HFFc6 (cell line): ENCODE data around the gene IL6R. TPM values are rescaled to one million over a fixed set of nuclear protein-coding genes. Genes with fewer than 3 reads are reported as not detected.
A peak's percentile ranks its signal among the peaks of the same experiment; 100 is the strongest.

Experiments
- DNase-seq: peaks from one replicate; pipeline ENCODE4 v3.0.0-alpha.2; 2018
- H3K27ac Mint-ChIP-seq: 2 replicates; pipeline ENCODE4 v1.8.0; 2020; ENCODE audit warnings: mild to moderate bottlenecking, mixed read lengths
- H3K27me3 Mint-ChIP-seq: 2 replicates; pipeline ENCODE4 v1.8.0; 2021; ENCODE audit warnings: mild to moderate bottlenecking, moderate library complexity, mixed read lengths; ENCODE audit not compliant: insufficient read depth
- H3K36me3 Mint-ChIP-seq: 2 replicates; pipeline ENCODE4 v1.8.0; 2021; ENCODE audit warnings: low read depth, mixed read lengths
- H3K4me1 Mint-ChIP-seq: 2 replicates; pipeline ENCODE4 v1.8.0; 2020; ENCODE audit warnings: low read depth, mixed read lengths
- H3K4me3 Mint-ChIP-seq: 2 replicates; pipeline ENCODE4 v1.8.0; 2020; ENCODE audit warnings: mild to moderate bottlenecking, moderate library complexity, mixed read lengths
- H3K9me3 Mint-ChIP-seq: 2 replicates; pipeline ENCODE4 v1.8.0; 2020; ENCODE audit warnings: mild to moderate bottlenecking, mixed read lengths
- total RNA-seq, 6 experiments: library from RNA; stranded (reverse); fragmentation: NEBNext Ultra II Directional; extraction: Animal tissue kit (Norgen Biotek cat#: 25700); gene quantifications; 2 replicates in 1 of 6; 3 replicates in 5 of 6; pipeline ENCODE4 v1.2.3, GENCODE V29; 2021
- TF ChIP-seq, protein P1 (sequence below): fragments of 200-600 bp; sonication (generic); IDR thresholded peaks from 2 replicates; pipeline ENCODE4 v1.5.0; 2021; ENCODE audit warnings: antibody characterized with exemption, mild to moderate bottlenecking

The IL6R gene
- total RNA-seq, 6 experiments from 2014 or later = 2.0 to 3.9 (median 2.3) TPM

DNA sequence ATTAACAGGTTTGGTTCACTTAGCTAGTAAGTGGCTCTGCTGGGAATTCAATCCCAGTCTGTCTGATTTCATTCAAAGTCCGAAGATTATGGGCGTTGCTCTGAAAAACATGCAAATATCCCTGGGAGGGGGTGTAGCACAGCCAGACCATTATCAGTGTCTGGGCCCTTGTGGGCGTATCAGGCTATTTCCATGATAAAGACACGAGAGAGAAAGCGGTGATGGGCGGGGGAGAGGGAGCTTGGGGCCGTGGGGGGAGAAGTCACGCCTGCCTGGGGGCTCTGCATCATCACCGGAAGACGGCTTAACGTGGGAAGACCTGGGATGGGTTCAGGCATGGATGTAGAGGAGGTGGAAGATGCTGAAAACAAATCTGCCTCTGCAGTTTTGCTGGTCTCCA is 25.8 kb downstream of the IL6R start:
- Mint-ChIP-seq H3K9me3 (no peaks in the 10 kb centered on the region), H3K36me3 (peaks cover 4% of the 10 kb centered on the region; the same call in 1 of the 2 replicates), H3K4me3 (peak overlapping the region; percentile 47), H3K4me1 (peaks cover 25% of the 10 kb centered on the region), H3K27me3 (peaks cover 5% of the 10 kb centered on the region), H3K27ac (peak overlapping the region; percentile 56; the same call in 1 of the 2 replicates)
- no peak for DNase-seq
- TF ChIP-seq, protein P1, sequence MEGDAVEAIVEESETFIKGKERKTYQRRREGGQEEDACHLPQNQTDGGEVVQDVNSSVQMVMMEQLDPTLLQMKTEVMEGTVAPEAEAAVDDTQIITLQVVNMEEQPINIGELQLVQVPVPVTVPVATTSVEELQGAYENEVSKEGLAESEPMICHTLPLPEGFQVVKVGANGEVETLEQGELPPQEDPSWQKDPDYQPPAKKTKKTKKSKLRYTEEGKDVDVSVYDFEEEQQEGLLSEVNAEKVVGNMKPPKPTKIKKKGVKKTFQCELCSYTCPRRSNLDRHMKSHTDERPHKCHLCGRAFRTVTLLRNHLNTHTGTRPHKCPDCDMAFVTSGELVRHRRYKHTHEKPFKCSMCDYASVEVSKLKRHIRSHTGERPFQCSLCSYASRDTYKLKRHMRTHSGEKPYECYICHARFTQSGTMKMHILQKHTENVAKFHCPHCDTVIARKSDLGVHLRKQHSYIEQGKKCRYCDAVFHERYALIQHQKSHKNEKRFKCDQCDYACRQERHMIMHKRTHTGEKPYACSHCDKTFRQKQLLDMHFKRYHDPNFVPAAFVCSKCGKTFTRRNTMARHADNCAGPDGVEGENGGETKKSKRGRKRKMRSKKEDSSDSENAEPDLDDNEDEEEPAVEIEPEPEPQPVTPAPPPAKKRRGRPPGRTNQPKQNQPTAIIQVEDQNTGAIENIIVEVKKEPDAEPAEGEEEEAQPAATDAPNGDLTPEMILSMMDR = no peak

DNA sequence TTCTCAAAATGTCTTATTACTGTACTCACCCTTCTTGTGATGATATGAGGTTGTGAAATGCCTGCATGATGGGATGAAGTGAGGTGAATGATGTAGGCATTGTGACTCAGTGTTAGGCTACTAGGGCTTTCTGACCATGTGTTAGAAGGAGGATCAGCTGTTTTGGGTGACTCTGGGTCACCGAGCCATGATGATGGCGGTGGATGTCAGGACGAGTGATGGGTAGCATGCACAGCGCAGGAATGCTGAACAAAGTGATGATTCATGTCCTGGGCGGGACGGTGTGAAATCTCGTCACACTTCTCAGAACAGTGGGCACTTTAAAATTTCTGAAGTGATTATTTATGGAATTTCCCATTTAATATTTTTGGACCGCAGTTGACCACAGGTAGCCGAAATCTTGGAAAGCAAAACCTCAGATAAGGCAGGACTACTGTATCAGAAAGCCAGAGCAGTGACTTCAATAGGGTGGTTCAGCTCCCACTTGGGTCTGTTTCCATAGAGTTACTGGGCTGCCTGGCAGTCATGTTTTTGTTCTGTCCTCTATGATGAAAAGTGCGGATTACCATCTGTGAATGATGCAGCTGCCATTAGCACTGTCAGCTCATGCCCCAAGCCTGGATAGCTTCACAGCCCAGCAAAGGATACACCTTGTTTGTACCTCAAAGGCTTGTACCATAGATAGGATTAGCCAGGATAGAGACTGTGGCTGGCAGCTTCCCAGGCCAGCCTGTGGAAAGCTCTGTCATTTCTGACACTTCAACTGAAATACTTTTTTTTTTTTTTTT is 26.6 kb downstream of the IL6R start:
- H3K36me3 Mint-ChIP-seq = peaks cover 4% of the 10 kb centered on the region; the same call in 1 of the 2 replicates
- DNase-seq = peak; percentile 94
- peaks cover 25% of the 10 kb centered on the region for H3K4me1 Mint-ChIP-seq
- H3K27me3 Mint-ChIP-seq = peaks cover 5% of the 10 kb centered on the region
- no peaks in the 10 kb centered on the region for H3K9me3 Mint-ChIP-seq
- peak overlapping the region; percentile 29; the same call in 1 of the 2 replicates for H3K4me3 Mint-ChIP-seq
- TF ChIP-seq, protein P1 = no peak
- peak overlapping the region; percentile 74 for H3K27ac Mint-ChIP-seq

DNA sequence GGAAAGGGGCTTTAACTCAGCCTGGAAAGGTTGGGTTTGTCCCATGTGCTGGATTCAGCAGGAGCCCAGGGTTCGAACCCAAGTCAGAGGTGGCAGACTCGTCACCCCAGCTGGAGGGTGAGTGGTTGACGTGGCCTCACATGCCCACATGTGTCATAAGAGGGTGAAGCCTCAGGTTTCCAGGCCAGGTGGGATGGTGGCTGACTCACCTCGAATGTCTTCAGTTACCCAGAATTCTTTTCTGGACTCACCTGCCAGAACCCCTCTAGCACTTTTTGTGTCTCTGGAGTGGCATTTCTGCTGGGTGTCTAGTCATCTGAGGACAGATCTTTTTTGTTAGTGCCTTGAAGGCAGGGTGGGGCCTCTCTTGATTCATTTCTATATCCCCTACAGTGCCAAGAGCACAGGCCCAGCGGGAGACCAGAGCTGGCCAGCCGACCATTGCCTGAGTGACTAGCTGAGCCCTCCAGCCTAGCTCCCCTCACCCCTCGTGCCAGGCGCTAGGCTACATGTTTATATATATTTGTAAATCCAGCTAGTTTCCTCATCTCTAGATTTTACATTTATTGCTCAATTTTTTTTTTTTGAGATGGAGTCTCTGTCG is 28.1 kb downstream of the IL6R start:
- H3K4me1 Mint-ChIP-seq = peaks cover 25% of the 10 kb centered on the region
- H3K9me3 Mint-ChIP-seq = no peaks in the 10 kb centered on the region
- peaks cover 5% of the 10 kb centered on the region for H3K27me3 Mint-ChIP-seq
- no peak overlapping the region for H3K27ac Mint-ChIP-seq
- no peak overlapping the region for H3K4me3 Mint-ChIP-seq
- peaks cover 4% of the 10 kb centered on the region; the same call in 1 of the 2 replicates for H3K36me3 Mint-ChIP-seq
- DNase-seq = no peak
- TF ChIP-seq, protein P1 = no peak

DNA sequence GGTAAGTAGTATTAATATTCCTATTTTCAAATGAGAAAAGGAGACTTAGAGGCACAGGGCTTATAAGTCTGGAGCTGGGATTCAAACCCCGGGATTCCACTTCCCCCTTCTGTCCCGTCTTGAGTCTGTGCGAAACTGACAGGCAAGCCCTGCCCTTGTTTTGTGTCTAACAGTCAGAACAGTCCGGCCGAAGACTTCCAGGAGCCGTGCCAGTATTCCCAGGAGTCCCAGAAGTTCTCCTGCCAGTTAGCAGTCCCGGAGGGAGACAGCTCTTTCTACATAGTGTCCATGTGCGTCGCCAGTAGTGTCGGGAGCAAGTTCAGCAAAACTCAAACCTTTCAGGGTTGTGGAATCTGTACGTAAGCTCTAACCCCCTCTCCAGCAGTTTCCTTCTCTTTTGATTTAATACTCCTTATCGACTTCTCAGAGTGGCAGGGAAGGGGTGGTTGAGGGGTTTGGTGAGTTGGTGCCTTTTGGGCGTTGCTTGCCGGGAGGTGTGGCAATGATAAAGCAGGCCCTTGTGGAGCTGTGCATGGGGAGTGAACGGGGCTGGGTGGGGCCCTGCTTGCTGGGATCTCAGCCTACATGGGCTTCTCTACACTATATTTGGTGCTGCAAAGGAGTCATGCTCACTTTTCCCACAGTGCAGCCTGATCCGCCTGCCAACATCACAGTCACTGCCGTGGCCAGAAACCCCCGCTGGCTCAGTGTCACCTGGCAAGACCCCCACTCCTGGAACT is 29.4 kb downstream of the IL6R start:
- no peak for DNase-seq
- H3K27ac Mint-ChIP-seq = no peak overlapping the region

DNA sequence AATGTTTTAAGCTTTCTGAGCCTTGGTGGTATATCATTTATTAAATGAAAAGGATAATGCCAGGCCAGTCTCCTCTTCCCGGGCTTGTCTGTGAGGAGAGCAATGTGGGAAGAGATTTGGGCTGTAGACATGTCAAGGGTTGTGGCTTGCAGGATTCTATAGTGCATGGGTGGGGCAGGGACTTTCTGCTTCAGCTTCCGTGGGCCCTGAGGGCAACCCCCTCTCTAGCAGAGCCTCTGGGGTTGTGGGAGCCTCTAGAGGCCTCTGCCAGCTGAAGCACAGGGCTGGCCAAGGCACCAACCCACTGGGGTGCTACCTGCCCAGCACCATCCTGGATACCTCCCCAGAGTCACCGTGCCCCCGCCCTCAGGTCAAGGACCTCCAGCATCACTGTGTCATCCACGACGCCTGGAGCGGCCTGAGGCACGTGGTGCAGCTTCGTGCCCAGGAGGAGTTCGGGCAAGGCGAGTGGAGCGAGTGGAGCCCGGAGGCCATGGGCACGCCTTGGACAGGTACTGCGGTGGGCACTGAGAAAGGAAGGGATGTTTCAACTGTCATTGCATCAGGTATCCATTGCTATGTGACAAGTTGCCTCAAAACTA is 30.6 kb downstream of the IL6R start:
- TF ChIP-seq, protein P1 = no peak
- DNase-seq = no peak
- no peak overlapping the region for H3K4me3 Mint-ChIP-seq
- peaks cover 6% of the 10 kb centered on the region for H3K27me3 Mint-ChIP-seq
- H3K4me1 Mint-ChIP-seq = peaks cover 15% of the 10 kb centered on the region
- H3K9me3 Mint-ChIP-seq = no peaks in the 10 kb centered on the region
- H3K27ac Mint-ChIP-seq = no peak overlapping the region
- H3K36me3 Mint-ChIP-seq = no peaks in the 10 kb centered on the region

More for the DNA sequence above, 29.4 kb downstream of the IL6R start:
- no peak overlapping the region for H3K4me3 Mint-ChIP-seq
- TF ChIP-seq, protein P1 = no peak
- H3K4me1 Mint-ChIP-seq = peaks cover 25% of the 10 kb centered on the region
- peaks cover 5% of the 10 kb centered on the region for H3K27me3 Mint-ChIP-seq
- H3K9me3 Mint-ChIP-seq = no peaks in the 10 kb centered on the region
- H3K36me3 Mint-ChIP-seq = no peaks in the 10 kb centered on the region
